ENCODE measurements around the gene TMEM164.
"Not testable (repeated sequence)": the region's sequence is repeated elsewhere in the genome, so short reads cannot be mapped to it uniquely, and the experiment has no call there.

TMEM164 gene

DNA sequence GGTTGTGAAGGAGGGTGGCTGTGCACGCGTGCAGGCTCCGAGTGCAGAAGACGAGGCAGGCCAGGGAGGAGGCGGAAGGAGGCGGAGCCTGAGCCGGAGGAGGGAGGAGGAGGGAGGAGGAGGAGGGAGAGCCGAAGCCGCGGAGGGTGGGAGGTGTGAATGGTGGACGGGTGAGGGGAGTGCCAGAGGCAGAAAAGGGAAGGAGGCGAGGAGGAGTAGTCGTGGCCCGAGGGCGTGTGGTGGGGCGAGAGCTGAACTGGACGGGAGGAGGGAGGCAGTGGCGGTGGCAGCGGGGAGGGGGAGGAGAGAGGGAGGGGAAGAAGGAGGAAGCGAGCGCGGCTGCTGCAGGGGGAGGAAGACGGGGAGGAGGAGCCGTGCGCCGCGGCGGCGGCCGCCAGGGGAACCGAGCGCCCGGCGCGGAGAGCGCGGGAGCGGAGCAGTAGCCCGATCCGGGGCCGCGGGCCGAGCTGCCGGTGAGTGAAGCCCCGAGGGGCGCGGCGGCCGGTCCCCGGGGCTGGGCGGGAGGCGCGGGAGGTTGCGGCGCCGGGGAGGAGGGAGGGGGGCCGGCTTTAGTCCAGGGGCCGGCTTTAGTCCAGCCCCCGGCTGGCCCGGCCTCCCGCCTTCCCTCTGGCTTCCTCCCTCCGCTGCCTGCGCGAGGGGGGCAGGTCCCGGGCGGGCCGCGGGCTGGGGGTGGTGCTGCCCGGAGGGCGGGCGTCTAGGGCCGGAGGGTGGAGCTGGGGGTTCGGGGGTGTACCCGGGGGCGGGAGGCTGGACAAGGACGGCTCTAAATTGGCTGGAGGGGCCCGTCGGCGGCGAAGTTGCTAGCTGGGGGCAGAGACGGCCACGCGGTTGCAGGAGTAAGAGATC, at the start of gene TMEM164:
TSS of gene TMEM164 (plus strand) at position 815 of the 867 bp plus-strand sequence. CDS start 661 bp downstream, outside the sequence.
- in situ Hi-C loops (cut with HindIII; ENCODE audit: low sequenced_read_pairs), result no loop called here

DNA sequence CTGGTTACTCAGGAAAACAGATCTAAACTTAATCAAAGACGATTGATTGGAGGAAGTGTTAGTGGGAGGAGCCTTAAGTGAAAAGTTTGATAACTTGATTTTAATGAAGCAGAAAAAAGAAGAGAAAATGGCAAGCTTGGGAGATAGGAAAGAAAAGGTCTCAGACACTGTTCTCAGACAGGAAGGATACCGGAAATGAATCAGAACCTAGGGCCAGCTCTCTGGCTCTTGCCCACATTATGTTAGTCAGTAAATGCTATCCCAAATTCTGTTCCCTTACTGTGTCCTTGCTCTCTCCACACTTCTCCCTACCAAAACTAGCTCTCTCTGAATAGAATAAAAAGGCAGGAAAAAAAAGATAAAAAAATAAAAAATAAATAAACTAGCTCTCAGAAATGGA, 48.6 kb upstream of the TMEM164 start:
- in situ Hi-C loops (cut with HindIII; ENCODE audit: low sequenced_read_pairs), result no loop called here

DNA sequence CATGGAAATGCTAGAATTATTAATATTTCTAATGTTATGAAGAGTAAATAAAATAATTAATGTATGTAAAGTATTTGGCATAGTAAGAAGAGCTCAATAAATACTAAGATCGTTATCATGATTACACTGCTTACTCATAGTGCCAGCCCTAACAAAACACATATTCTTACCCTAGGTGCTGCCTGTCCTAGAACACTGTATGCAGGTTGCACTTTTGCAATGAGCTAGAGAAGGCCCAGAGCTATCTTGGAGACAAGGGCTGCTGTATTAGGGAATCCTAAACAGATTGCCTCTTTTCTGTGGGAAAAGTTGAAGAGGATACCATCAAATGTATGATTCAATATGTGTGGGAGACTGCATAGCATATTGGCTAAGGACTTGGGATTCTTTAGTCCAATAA, 48.0 kb upstream of the TMEM164 start:
- in situ Hi-C loops (cut with HindIII; ENCODE audit: low sequenced_read_pairs), result no loop called here

GRCh38 chrX:109958266-109958665, 44.6 kb upstream of the TMEM164 start:
- in situ Hi-C loops (cut with HindIII; ENCODE audit: low sequenced_read_pairs), result no loop called here

GRCh38 chrX:109959356-109959871, 43.5 kb upstream of the TMEM164 start:
- in situ Hi-C loops (cut with HindIII; ENCODE audit: low sequenced_read_pairs), result no loop called here

GRCh38 chrX:109964390-109964789, 38.5 kb upstream of the TMEM164 start:
- in situ Hi-C loops (cut with HindIII; ENCODE audit: low sequenced_read_pairs), result no loop called here

DNA sequence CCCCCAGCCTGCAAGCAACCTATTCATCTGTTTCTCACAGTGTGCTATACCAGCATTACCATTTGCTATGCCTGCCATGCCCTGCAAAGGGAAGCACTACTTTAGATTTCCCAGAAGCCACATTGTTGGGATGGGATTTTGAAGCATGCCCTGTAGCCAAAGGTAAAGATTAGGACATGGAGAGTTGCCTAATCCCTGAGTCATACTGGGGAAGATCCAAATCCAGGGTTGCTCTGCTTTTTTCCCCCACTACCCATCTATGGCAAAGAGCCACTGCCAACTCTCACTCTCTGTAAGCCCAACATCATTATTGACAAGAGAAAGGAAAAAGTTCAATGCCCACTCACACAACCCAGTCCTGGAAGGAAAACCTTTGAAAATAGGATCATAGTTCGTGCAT, 36.7 kb upstream of the TMEM164 start:
- in situ Hi-C loops (cut with HindIII; ENCODE audit: low sequenced_read_pairs), result no loop called here

GRCh38 chrX:109967156-109967555, 35.8 kb upstream of the TMEM164 start:
- in situ Hi-C loops (cut with HindIII; ENCODE audit: low sequenced_read_pairs), result no loop called here

- in situ Hi-C loops (cut with HindIII; ENCODE audit: low sequenced_read_pairs), result not testable (repeated sequence)
Observed at GRCh38 chrX:109970841-109971240, 32.1 kb upstream of the TMEM164 start.

GRCh38 chrX:109974906-109975655, 27.8 kb upstream of the TMEM164 start:
- in situ Hi-C loops (cut with HindIII; ENCODE audit: low sequenced_read_pairs), result no loop called here

GRCh38 chrX:109985210-109985609, 17.7 kb upstream of the TMEM164 start:
- in situ Hi-C loops (cut with HindIII; ENCODE audit: low sequenced_read_pairs), result not testable (repeated sequence)

DNA sequence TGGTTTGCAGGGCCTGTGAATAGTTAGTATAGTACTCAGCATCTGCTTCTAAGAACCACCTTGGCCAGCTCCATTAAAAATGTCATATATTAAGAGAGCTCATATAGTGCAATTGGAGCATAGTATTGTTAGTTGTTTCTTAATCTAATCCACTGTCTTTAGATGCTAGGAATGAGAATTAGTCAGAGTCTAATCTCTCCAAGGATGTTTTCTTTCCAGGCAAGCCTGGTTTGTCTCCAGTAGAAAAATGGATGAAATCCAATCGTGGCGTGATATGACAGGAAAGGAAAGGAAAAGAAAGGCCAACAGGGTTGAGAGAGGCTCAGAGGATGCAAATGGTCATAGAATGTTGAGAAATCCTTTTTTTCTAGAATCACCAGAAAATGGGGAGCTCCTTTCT, 15.0 kb upstream of the TMEM164 start:
- in situ Hi-C loops (cut with HindIII; ENCODE audit: low sequenced_read_pairs), result no loop called here

DNA sequence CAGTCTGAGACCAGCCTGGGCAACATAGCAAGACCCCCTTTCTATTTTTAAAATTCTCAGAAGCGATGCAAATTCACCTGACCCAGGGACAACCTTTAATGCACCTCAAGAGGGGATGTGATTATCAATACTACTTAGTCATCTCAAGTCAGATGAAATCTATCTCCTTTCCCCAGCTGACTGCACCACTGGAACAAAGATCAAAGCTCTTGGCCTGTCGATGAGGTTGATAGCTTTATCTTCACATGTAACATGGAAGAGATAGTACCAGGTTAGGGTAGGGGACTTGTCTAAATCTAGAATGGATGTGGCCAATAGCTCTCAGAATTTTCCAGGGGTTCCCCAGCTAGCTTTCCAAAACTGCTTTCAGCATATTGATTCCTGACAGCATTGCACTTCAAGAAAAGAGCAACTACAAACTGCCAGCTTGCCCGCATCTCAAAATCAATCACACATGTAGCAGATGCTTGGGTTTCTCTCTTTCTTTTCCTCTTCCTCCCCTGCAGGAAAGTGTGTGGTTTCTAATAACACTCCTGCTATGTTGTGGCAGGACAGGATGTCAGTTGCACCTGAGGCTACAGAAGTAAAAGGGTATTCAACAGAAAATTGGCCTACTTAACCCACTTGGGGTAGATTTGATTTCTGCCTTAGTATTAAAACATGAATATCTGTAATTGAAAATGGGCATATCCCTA, 12.2 kb upstream of the TMEM164 start:
- in situ Hi-C loops (cut with HindIII; ENCODE audit: low sequenced_read_pairs), result no loop called here

GRCh38 chrX:109992203-109992602, 10.7 kb upstream of the TMEM164 start:
- in situ Hi-C loops (cut with HindIII; ENCODE audit: low sequenced_read_pairs), result no loop called here

DNA sequence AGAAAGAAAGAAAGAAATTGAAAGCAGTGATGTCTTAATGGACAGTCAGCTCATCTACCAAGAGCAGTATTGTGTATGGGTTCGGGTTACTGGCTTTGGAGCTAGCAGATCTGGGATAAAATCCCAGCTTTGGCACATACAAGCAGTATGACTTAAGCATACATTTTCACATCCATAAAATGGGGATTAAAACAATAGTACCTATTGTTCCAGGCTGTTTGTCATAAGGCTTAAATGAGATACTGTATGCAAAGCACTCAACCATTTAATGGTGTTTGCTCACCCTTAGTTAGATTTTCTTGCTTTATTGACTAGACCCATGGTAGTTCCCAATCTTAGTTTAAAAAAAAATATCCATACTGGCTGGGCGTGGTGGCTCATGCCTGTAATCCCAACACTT, 7.8 kb upstream of the TMEM164 start:
- in situ Hi-C loops (cut with HindIII; ENCODE audit: low sequenced_read_pairs), result no loop called here

GRCh38 chrX:109997786-109998452, 5.0 kb upstream of the TMEM164 start:
- in situ Hi-C loops (cut with HindIII; ENCODE audit: low sequenced_read_pairs), result no loop called here

DNA sequence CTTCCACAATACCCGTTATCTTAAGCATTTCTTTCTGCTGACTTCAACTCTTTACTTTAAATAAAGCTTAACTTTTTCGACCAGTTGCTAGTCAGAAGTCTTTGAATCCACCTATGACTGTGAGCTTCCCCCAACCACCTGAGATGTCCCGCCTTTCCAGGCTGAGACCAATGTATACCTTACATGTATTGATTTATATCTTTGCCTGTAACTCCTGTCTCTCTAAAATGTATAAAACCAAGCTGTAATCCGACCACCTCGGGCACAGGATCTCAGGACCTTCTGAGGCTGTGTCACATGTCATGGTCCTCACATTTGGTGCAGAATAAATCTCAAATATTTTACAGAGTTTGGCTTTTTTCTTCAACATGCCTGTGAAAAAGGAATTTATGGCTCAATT, 2.9 kb upstream of the TMEM164 start:
- in situ Hi-C loops (cut with HindIII; ENCODE audit: low sequenced_read_pairs), result no loop called here

DNA sequence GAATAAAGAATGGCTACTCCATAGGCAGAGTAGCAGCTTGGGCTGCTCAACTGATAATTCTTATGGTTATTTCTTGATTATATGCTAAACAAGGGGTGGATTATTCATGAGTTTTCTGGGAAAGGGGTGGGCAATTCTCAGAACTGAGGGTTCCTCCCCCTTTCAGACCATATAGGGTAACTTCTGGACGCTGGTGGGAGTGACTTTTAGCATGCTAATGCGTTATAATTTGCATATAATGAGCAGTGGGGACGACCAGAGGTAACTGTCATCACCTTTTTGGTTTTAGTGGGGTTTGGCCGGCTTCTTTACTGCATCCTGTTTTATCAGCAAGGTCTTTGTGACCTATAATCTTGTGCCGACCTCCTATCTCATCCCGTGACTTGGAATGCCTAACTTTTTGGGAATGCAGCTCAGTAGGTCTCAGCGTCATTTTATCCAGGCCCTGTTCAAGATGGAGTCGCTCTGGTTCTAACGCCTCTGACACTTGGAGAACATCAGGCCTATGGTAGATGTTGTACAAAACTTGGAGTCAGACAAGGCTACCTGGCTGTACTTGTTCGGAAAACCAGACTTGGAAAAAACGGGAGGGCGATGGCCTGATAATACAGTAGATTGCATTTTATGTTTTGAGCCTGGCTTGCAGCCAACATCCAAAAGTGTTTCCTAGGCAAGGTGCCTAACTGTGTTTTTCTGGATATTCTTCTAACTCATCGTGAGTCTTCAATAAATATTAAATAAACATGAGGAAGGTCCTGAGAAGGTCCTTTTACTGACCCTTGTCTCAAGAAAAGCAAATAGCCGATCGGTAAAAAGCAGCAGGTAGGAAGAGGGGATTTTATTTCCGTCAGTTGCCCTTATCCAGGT, 1.8 kb upstream of the TMEM164 start:
- in situ Hi-C loops (cut with HindIII; ENCODE audit: low sequenced_read_pairs), result no loop called here

DNA sequence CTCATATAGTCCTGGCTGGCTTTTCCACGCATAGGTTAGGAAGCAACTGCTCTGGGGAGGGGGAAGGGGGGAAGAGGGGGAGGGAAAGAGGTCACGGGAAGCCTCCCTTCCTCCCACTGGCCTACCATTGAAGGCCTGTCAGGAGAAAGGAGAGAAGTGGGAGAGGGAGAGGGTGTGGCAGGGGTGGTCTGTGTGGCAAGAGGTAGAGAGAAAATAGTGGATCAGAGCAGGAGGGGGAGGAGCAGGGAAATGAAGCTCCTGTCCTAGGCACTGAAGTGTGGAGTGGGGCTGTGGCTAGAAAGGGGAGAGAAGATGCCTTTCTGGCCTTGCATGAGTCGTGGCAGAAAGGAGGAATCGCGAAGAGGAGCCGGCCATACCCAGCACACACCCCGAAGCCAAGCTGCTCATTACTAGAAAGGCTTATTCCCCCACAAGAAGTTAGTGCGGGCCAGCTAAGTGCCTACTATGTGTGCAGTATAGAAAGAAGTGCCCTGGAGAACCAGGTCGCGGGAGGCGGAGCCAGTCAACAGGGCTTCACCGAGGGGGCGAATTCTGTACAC, 1.1 kb upstream of the TMEM164 start:
- in situ Hi-C loops (cut with HindIII; ENCODE audit: low sequenced_read_pairs), result no loop called here
